ENCODE results near the gene KCNAB2.

Gene KCNAB2

DNA sequence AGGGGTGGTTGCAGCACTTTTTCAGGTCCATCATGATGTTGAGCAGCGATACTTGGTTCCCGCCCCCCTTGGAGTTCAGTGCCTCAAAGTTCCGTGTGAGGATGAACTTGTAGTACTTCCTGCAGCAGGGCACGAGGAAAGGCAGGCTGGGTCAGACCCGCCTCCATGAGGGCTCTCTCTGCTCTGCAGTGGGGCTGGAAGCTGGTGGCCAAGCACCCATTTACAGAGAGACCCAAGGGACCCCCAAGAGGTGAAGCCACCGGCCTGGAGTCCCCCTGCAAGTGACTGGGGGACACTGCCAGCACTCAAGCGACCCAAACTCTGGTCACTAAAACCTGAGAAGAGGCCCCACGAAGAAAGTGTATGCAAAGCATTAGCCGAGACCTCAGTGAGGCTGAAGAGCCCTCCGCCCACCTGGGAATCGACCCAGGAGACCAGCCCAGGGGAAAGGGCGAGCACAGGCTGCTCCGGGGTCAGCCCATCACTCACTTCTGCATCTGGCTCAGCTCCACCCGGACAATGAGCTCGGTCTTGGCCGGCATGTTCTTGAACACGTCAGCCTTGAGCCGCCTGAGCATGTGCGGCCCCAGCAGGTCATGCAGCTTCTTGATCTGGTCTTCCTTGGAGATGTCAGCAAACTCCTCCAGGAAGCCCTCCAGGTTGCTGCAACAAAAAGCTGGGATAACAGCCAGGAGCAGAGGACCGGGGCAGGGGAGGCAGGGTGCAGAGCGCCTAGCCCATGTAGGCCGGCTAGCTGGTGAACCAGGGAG, 89.2 kb downstream of the KCNAB2 start:
- no peak for DNase-seq

DNA sequence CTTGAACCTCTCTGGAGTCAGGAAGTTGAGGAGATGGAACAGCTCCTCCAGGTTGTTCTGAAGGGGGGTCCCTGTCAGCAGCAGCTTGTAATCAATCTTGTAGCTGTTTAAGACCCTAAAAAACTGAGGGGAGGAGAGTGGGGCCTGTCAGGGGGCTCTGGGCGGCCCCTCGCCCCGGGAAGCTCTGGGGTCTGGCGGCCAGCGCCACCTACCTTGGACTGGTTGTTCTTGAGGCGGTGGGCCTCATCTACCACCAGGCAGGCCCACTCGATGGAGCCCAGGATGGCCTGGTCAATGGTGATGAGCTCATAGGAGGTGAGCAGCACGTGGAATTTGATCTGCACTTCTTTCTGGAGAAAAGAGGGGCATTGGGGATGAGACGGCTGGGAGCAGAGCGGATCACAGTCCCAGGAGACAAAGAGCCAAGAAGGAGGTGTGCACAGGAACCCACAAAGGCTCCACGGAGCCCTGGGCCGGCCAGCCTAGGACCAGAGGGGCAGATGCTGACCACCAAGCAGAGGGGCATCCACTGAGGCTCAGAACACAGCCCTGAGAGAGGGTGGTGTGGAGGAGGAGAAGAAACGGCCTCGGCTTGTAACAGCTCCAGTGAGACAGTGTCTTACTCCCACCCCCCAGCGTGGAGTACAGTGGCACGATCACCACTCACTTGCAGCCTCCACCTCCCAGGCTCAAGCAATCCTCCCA, 91.0 kb downstream of the KCNAB2 start:
- no peak for DNase-seq

DNA sequence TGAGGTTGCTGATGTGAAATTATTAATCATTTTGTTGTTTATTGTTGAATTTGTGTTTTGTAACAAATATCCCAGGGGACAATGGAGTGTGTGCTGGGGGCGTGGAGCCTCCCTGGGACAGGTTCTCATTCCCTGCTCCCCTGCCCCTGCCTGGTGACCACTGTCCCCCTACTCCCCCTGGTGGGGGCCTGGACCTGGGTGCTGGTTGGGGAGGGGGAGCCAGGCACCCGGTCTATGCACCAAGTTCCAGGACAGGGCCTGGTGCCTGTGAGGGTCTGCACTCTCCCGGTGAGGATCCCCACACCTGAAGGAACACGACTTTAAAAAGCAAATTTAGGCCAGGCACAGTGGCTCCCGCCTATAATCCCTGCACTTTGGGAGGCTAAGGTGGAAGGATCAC, 92.1 kb downstream of the KCNAB2 start:
- DNase-seq = no peak

DNA sequence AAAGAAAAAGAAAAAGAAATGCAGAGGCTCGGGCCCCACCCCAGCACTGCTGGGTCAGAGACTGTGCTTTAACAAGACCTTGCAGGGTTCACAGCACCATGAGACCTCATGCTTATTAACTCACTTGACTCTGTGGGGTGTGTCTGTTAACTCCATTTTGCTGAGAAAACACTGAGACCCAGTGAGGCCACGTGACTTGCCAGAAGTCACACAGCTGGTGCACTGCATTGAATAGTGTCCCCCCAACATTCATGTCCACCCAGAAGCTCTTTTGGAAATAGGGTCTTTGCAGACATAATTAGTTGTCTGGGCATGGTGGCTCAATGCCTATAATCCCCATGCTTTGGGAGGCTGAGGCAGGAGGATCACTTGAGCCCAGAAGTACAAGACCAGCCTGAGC, 94.7 kb downstream of the KCNAB2 start:
- no peak for DNase-seq

DNA sequence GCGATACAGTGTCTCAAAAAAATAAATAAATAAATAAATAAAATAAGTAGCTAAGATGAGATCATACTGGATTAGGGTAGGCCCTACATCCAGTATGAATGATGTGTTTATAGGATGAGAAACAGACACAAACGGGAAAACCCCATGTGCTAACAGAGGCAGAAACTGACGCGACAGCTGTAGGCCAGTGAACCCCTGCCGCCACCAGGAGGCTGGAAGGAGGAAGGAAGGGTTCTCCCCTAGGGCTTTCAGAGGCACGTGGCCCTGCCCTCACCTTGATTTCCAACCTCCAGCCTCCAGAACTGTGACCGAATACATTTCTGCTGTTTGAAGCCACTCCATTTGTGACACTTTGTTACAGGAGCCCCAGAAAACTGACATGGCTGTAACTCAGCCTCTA, 95.9 kb downstream of the KCNAB2 start:
- no peak for DNase-seq

DNA sequence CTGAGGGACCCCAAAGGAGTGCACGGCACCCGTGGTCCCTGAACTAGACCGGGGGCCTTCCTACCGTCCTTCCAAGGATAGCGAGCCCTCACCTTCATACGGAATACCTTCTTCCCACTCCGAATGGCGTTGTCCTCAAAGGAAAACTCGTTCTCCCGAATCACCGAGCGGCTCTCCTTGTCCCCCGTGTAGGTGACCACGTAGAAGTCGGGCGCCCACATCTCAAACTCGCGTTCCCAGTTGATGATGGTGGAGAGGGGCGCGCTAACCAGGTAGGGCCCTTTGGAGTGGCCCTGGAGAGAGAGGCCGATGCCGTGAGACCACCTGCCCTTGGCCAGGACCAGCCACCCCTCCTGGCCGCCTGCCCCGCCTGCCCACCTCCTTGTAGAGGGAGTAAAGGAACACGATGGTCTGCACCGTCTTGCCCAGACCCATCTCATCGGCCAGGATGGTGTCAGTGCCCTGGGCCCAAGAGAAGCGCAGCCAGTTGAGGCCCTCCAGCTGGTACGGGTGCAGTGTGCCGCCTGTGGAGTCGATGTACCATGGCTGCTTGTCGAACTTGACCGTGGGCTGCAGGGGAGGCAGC, 96.4 kb downstream of the KCNAB2 start:
- DNase-seq = no peak

DNA sequence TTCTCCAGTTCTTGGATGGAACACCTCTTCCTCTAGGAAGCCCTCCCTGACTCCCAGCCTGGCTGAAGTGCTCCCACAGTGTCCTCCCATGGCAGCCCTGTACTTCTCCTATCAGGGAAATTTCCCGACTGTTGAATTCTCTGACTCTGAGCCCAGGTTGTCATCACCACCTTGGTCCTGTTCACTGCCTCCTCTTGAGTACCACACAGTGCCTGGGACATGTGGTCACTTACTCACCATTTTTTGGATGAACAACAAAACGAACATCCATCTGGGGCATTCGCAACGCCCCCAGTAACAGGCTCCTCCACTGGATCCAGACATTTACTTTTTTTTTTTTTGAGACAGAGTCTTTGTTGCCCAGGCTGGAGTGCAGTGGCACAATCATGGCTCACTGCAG, 97.0 kb downstream of the KCNAB2 start:
- DNase-seq = no peak

DNA sequence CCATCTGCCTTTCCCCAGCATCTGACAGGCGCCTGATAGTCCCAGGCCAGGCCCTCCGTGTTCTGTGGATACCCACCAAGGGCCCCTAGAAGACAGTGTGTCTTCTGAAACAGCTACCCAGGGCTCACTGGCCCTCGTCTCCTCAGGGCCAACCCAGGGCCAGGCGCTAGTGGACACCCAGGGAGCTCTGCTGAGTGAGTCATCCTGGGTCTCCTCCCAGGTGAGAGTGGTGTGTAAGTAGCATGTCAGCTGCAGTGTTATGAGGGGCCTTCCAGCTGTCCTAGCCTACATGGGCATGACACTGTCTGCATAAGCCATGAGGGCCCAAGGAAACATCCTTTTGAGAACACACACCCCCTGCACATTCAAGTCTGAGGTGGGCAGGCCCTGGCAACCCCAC, 97.7 kb downstream of the KCNAB2 start:
- no peak for DNase-seq

DNA sequence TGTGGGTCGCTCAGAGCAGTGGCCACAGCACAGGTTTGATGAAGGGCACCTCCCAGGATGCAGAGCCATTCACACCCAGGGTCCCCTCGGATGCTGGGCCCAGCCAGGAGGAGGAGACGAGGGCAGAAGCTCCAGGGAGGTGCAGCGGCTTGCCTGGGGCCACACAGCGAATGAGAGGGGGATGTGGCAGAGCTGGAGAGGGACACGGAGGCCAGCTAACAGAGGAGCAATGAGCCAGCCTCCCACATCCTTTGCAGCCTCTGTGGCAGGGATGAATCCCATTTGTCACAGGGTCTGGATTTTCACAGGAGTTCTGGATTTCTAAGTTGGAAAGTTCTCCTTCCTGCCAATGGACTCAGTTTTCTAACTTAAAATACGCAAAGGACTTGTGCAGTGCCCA, 98.5 kb downstream of the KCNAB2 start:
- no peak for DNase-seq

DNA sequence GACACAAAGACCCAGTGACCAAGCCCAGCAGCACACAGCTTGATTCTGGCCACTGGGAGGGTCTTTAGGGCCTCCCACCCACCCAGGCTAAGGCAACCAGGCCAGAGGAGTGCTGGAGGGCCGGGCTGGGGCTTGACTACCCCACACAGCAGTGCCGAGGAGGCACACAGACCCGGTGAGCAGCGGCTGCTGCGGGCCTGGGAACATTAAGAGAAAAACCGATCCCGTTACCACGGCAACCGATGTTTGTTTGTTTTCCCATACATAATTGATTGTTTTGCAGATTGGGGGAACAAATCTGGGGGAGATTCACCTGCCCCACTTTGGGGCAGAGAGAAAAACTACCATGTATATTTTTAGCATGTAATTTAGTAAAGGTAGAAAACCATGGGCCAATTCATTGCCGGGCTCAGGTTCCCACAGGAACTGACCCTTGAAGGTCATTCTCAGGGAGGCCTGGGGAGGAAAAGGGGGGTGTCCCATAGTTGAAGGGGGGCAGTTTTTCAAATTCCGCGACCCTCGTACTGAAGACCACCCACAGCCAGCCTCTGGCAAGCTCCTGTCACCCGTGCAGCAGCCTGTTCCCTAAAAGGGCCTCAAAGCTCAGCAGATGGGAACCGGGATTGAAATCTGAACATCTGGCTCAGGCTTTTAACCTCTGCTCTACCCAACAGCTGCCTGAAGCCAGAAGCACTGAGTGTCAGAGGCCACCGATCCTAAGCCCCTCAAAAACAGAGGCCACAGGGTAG, 99.1 kb downstream of the KCNAB2 start:
- no peak for DNase-seq

DNA sequence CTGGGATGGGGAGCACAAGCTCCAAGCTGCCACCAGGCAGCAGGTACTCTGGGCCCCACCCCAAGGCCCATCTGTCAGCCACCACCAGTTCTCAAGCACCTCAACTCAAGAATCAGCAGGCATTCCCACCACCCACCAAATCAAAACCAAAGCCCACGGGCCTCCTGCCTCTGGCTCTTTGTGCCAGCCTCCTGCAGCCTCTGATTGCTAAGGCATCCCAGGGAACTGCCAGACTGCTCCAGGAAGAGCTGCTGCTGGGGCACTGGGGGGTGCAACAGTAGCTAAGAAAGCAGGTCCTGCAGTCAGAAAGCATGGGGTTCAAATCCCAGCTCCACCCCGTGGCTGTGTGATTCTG, 99.7 kb downstream of the KCNAB2 start:
- DNase-seq = no peak

DNA sequence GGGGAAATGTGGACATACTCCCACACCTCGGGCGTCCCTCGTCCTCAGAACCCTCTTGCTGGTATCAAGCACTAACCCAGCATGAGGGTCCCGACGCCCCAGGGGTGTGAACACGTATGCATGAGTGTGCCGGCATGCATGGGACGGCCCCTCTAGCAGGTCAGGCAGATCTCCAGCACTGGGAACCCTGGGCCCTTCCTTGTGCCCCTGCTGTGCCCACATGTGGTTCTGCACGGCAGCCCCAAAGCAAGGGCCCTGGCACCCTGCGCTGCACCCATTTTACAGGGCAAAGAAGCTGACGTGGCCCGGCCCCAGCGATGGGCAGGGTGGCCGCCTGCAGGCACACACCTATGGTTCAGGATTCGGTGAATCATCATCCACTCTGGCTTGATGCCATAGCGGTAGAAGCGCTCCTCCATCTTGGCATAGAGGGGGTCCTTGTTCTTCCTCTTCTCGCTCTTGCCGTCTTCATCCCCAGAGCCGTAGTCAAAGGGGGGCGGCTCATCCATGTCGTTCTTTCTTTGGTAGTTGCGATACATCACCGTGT, 100.2 kb downstream of the KCNAB2 start:
- no peak for DNase-seq

DNA sequence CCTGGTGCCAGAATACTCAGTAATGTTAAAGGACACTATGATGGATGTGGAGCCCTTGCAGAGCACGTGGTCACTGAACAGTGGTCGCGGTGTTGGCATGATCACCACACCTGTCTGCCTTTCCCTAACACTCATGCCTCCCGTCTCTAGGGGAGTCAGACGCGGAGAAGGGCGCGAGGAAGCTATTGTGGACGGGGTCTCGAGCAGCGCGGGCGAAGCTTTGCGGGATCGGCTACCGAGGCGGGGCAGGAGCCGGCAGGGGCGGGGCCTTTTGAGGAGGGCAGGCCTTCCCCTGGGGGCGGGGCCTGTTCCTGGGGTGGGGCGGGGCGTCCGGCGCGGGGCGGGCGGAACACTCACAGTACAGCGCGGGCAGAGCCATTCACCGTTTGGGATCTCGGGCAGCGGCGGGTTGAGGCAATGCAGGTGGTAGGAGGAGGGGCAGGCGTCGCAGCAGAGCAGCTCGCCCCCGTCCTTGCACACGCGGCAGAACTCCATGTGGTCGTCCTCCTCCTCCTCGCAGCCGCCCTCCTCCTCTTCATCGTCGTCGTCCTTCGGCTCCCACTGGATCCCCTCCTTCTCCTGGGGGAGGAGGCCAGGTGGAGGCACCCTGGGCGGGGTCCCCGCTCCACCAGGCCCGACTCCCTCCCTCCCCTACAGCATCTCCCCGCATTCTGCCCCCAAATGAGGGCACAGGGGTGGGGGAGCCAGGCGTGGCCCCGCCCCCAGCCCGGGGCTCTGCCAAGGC, 103.0 kb downstream of the KCNAB2 start:
- peak; percentile 48 for DNase-seq

DNA sequence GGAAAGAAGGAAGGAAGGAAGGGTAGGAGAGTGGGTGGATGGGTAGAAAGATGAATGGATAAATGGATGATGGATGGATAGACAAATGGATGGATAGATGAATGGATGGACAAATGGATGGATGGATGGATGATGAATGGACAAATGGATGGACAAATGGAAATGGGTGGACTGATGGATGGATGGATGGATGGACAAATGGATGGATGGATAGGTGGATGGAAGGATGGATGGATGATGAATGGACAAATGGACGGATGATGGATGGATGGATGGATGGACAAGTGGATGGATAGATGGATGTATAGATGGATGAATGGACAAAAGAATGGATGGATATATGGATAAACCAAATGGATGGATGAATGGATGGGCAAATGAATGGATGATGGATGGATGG, 103.9 kb downstream of the KCNAB2 start:
- DNase-seq = no peak

DNA sequence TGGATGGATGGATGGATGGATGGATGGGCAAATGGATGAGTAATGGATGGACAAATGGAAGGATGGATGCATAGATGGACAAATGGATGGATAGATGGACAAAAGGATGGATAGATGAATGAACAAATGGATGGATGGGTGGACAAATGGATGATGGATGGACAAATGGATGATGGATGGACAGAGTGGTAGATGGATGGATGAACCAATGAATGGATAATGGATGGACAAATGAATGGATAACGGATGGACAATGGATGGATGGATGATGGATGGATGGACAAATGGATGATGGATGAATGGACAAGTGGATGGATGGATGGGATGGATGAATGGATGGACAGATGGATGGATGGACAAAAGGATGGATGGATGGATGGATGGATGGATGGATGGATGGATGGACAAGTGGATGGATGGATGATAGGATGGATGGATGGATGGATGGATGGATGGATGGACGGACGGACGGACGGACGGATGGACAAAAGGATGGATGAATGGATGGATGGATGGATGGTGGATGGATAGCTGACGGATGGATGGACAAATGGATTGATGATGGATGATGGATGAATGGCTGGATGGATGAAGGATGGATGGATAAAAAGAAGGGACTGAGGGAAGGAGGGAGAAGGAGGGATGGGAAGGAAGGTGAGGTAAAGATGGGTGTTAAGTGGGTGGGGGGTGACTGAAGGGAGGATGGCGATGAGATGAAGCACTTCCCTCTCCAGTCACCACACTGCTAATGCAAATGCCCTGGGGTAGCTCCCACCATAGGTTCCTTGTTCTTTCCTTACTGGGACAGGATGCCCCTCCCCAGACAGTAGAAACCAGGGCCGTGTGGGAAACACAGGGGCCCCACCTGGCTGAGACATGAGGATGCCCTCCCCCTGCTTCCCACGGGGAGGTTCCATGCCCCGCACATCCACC, 104.6 kb downstream of the KCNAB2 start:
- DNase-seq = no peak

Data from activated gamma-delta T cell treated with Interleukin-2 at 50 U/mL for 16 hours (primary cell).